MV-4-11 (cell line): ENCODE data around the gene CHRND.

Experiments used
- DNase-seq: peaks from one replicate; lab custom pipeline; 2025; lab: John Stamatoyannopoulos, UW

CHRND gene

GRCh38 chr2:232525791-232526371 lies at the start of gene CHRND:
Gene CHRND, plus strand, starts transcription at chr2:232526160. Its CDS starts 56 bp downstream, at chr2:232526216.
- no peak for DNase-seq

DNA sequence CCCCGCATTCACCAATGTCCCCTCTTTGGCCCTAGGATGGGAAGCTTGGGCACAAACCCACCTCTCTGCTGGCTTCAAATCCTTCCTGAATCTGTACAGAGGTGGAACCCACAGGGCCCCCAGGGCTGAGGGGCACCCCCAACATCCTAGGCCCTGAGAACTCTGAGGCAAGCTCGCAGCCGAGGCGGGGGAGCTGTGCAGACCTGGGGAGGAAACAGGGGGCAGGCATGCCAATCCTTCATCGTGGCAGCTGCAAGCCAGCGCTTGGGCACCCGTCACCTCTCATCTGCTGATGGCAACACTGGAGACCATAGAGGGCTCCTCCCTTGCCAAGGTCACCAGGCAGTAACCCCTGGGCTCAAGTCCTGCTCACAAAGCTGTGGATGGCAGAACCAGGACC lies 49.2 kb upstream of the CHRND start:
- no peak for DNase-seq

- no peak for DNase-seq
These were observed 48.0 kb upstream of the CHRND start for GRCh38 chr2:232477751-232478510.

- DNase-seq: no peak
These were observed 47.2 kb upstream of the CHRND start for GRCh38 chr2:232478571-232479340.

- DNase-seq: no peak
These were observed 46.4 kb upstream of the CHRND start for GRCh38 chr2:232479341-232480200.

GRCh38 chr2:232480201-232481190 lies 45.5 kb upstream of the CHRND start:
- DNase-seq: no peak

DNA sequence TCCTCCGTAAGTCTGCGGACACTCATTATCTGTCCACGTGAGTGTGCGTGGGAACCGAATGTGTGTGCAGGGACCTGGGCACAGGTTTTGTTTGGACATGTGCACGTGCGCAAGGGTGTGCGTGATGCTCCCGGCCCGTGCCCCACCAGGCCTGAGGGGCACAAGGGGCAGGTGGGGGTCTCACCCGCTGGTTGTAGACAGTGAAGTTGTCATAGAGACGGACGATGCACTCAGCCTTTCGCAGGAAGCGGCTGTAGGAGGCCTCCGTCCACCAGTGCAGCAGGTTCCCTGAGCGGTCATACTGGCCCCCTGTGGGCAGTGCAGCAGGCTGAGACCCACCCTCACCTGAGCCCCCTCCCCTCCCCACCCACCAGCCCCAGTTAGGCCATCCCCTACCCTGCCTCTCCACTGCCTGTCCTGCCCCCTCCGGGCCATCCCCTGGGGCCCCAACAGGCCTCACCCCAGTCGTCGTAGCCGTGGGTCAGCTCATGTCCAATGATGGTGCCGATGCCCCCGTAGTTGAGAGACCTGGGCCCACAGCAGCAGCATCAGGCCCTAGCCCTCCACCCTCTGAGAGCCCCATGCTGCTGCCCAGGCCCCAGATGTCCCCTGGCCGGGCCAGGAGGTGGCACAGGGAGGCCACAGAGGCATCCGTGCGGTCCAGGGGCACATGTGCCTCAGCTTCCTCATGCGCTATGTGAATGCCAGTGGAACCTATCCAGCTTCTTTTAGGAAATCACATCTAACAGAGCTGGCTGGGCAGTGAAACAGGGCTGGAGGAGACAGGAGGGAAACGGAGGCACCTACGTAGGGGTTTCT lies 44.4 kb upstream of the CHRND start:
- no peak for DNase-seq

GRCh38 chr2:232482301-232483238 lies 43.4 kb upstream of the CHRND start:
- no peak for DNase-seq

DNA sequence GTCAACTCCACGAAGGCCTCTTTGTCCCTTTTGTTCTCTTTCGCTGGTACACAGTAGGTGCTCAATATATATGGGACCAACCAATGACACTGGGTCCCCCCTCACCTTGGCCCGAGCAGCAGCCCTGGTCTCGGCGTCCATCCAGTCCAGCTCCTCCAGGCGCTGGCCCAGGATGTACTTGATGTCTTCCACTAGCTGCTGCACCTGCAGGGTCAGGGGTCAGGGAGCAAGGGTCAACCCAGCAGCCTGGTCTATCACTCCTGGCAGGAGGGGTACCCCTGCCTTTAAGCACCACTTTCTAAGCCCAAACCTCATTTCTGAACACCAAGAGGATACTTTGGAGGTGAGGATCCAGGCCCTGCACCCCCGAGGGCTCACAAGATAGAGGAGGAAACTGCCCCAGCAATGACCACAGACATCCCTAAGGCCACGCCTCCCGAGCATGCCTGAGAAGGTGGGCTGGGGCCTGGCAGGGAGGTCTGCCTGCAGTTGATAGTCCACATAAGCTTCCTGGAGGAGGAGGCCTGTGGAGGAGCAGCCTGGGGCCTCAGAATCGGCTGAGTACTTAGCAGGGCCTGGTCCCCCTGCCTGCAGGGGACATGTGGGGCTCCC lies 42.5 kb upstream of the CHRND start:
- DNase-seq: no peak

GRCh38 chr2:232483923-232484627 lies 41.9 kb upstream of the CHRND start:
- no peak for DNase-seq

- DNase-seq: no peak
These were observed 41.2 kb upstream of the CHRND start for GRCh38 chr2:232484628-232485347.

GRCh38 chr2:232485348-232485756 lies 40.6 kb upstream of the CHRND start:
- DNase-seq: no peak

DNA sequence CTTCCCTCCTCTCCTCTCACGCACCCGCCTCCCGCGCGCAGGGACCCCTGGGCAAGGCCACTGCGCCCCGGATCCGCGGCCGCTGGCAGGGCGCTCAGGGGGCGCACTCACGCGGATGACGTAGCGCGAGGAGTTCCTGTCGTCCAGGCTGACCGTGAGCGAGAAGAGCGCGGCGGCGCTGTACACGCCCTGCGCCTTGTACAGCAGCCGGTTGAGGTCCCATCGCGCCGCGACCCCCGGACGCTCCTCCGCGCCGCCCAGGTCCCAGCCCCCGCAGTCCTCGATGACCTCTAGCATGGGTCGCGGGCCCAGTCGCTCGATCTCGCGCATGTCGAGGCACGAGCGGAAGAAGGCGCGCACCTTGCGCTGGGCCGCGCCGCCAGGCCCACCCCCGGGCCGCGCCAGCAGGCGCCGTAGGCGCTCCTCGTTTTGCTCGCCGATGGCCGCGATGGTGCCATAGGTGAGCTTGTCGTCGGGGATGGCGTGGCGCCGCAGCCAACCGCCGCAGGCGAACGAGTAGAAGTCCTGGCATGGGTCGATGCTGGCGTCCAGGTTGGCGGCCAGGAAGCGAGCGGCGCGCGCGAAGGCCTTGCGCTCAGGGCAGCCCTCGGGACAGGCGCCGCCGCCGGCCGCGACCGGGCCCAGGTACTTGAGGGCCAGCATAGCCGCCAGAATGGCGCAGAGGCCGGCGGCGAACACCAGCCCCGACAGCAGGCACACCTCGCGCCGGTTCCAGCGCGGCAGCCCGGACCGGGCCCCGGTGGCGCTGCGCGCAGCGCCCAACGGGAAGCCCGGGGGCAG lies 40.0 kb upstream of the CHRND start:
- no peak for DNase-seq

- no peak for DNase-seq
These were observed 39.2 kb upstream of the CHRND start for GRCh38 chr2:232486558-232487384.

DNA sequence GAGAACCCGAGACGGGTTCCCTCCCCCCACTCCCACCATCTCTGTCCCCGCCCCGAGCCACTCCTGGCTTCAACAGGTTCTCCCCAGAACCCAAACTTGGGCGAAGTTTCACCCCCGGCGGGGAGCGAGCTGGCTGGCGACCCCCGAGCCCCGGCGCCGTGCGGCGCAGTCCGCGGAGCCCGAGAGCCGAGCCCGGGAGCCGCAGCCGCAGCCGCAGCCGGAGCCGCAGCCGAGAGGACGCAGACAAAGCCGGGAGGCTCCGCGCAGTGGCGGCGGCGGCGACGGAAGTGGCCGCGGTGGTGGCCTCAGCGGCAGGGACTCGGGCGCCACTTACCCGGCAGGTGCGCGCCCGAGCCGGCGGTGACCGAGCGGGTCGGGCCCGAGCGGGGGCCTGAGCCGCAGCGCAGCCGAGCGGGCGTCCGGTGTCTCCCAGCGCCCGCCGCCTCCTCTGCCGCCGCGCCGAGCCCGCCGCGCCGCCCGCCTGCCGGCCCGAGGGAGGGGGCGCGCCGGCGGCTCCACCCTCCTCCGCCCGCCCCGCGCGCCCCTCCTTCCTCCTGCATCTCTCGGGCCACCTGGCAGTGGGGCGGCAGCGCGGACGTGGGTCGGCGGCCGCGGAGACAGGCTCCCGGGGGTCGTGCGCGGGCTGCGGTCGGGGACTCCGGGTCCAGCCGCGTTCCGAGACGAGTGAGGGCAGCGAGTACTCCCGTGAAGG lies 38.4 kb upstream of the CHRND start, which contains the start of gene ECEL1:
ECEL1 (minus strand) TSS at position 450 of the 712 bp plus-strand sequence. CDS start 1,181 bp downstream, outside the sequence.
- DNase-seq: no peak
